H9 (cell line): ENCODE data around the gene GPC1. TPM values are rescaled to one million over a fixed set of nuclear protein-coding genes. Genes with fewer than 3 reads are reported as not detected.

Source experiments
- DNase-seq: peaks from one replicate; pipeline ENCODE4 v3.0.0-alpha.2; 2017
- H2AFZ ChIP-seq: one replicate; pipeline ENCODE4 v1.6.1; 2013; ENCODE audit warnings: mild to moderate bottlenecking, low read length, control low read depth, moderate library complexity
- H2AK5ac ChIP-seq: 2 replicates; pipeline ENCODE4 v1.6.1; 2013; ENCODE audit warnings: low read length, control low read depth, mixed read lengths; ENCODE audit not compliant: insufficient read length
- H2BK120ac ChIP-seq: one replicate; pipeline ENCODE4 v1.6.1; 2013; ENCODE audit warnings: low read depth, mild to moderate bottlenecking, low read length, control low read depth, inconsistent platforms; ENCODE audit not compliant: poor library complexity, severe bottlenecking
- H2BK12ac ChIP-seq: 2 replicates; pipeline ENCODE4 v1.6.1; 2013; ENCODE audit warnings: low read length, control low read depth, mixed read lengths, low read depth; ENCODE audit not compliant: insufficient read length
- H2BK15ac ChIP-seq: 2 replicates; pipeline ENCODE4 v1.6.1; 2013; ENCODE audit warnings: low read depth, low read length, control low read depth
- H2BK20ac ChIP-seq: one replicate; pipeline ENCODE4 v1.6.1; 2013; ENCODE audit warnings: low read depth, mild to moderate bottlenecking, low read length, control low read depth, inconsistent platforms; ENCODE audit not compliant: poor library complexity, severe bottlenecking
- H2BK5ac ChIP-seq: 2 replicates; pipeline ENCODE4 v1.6.1; 2013; ENCODE audit warnings: low read length, control low read depth, mixed read lengths; ENCODE audit not compliant: insufficient read length
- H3K14ac ChIP-seq: 2 replicates; pipeline ENCODE4 v1.6.1; 2013; ENCODE audit warnings: low read length, control low read depth; ENCODE audit not compliant: insufficient read depth
- H3K18ac ChIP-seq: 2 replicates; pipeline ENCODE4 v1.6.1; 2013; ENCODE audit warnings: low read depth, mild to moderate bottlenecking, mixed read lengths, low read length, control low read depth; ENCODE audit not compliant: insufficient read length
- H3K23ac ChIP-seq: 2 replicates; pipeline ENCODE4 v1.6.1; 2013; ENCODE audit warnings: low read length, control low read depth, mixed read lengths, low read depth; ENCODE audit not compliant: insufficient read length
- H3K23me2 ChIP-seq: 2 replicates; pipeline ENCODE4 v1.6.1; 2013; ENCODE audit warnings: low read depth, mild to moderate bottlenecking, mixed read lengths, low read length, control low read depth; ENCODE audit not compliant: insufficient read length, poor library complexity, severe bottlenecking
- H3K27ac ChIP-seq: 2 replicates; pipeline ENCODE4 v1.5.1; 2013; ENCODE audit warnings: low read length, control low read depth, mixed read lengths, low read depth; ENCODE audit not compliant: insufficient read length
- H3K27me3 ChIP-seq: 2 replicates; pipeline ENCODE4 v1.6.1; 2013; ENCODE audit warnings: low read length, control low read depth, inconsistent platforms; ENCODE audit not compliant: insufficient read depth
- H3K4ac ChIP-seq: 2 replicates; pipeline ENCODE4 v1.6.1; 2013; ENCODE audit warnings: low read depth, mild to moderate bottlenecking, control low read depth, inconsistent platforms, low read length, moderate library complexity
- H3K4me1 ChIP-seq: 2 replicates; pipeline ENCODE4 v1.6.1; 2013; ENCODE audit warnings: low read length, control low read depth, inconsistent platforms; ENCODE audit not compliant: insufficient read depth
- H3K4me2 ChIP-seq: 2 replicates; pipeline ENCODE4 v1.6.1; 2013; ENCODE audit warnings: low read length, control low read depth, mixed read lengths; ENCODE audit not compliant: insufficient read length, insufficient read depth
- H3K56ac ChIP-seq: 2 replicates; pipeline ENCODE4 v1.6.1; 2013; ENCODE audit warnings: low read depth, mild to moderate bottlenecking, mixed read lengths, low read length, control low read depth; ENCODE audit not compliant: insufficient read length
- H3K79me1 ChIP-seq: 2 replicates; pipeline ENCODE4 v1.6.1; 2013; ENCODE audit warnings: low read depth, mild to moderate bottlenecking, moderate library complexity, low read length, control low read depth, inconsistent platforms; ENCODE audit not compliant: insufficient read depth, poor library complexity, severe bottlenecking
- H3K79me2 ChIP-seq: 2 replicates; pipeline ENCODE4 v1.6.1; 2013; ENCODE audit warnings: low read length, control low read depth, inconsistent platforms; ENCODE audit not compliant: insufficient read depth
- H3K9ac ChIP-seq: 2 replicates; pipeline ENCODE4 v1.6.1; 2013; ENCODE audit warnings: low read length, control low read depth, mixed read lengths; ENCODE audit not compliant: insufficient read length; ENCODE audit errors: extremely low read depth
- H3K9me3 ChIP-seq: one replicate; pipeline ENCODE4 v1.6.1; 2013; ENCODE audit warnings: low read depth, low read length, inconsistent platforms; ENCODE audit not compliant: control insufficient read depth
- H3T11ph ChIP-seq: one replicate; pipeline ENCODE4 v1.6.1; 2013; ENCODE audit warnings: mild to moderate bottlenecking, low read length, control low read depth, inconsistent platforms
- H4K20me1 ChIP-seq: one replicate; pipeline ENCODE4 v1.6.1; 2013; ENCODE audit not compliant: control insufficient read depth, insufficient read length, insufficient read depth
- H4K5ac ChIP-seq: 2 replicates; pipeline ENCODE4 v1.6.1; 2013; ENCODE audit warnings: low read depth, mild to moderate bottlenecking, mixed read lengths, low read length, control low read depth; ENCODE audit not compliant: insufficient read length
- H4K8ac ChIP-seq: replicated peaks from 2 replicates; pipeline ENCODE4 v1.6.1; 2013; ENCODE audit warnings: low read length, control low read depth, mixed read lengths, low read depth; ENCODE audit not compliant: insufficient read length
- H4K91ac ChIP-seq: 2 replicates; pipeline ENCODE4 v1.6.1; 2013; ENCODE audit warnings: low read depth, mild to moderate bottlenecking, moderate library complexity, mixed read lengths, low read length, control low read depth; ENCODE audit not compliant: insufficient read length
- H3K27ac Mint-ChIP-seq, 3 experiments: 2 replicates in 2 of 3; 3 replicates in 1 of 3; pipeline ENCODE4 v1.8.0; 2020 to 2021; ENCODE audit warnings: mixed read lengths in 3 of 3, mild to moderate bottlenecking in 1 of 3, moderate library complexity in 1 of 3
- H3K27me3 Mint-ChIP-seq: 2 replicates; pipeline ENCODE4 v1.8.0; 2021; ENCODE audit warnings: low read depth, mild to moderate bottlenecking, moderate library complexity, mixed read lengths
- H3K36me3 Mint-ChIP-seq, 3 experiments: 2 replicates in 2 of 3; 3 replicates in 1 of 3; pipeline ENCODE4 v1.8.0; 2020 to 2021; ENCODE audit warnings: low read depth in 3 of 3, mixed read lengths in 3 of 3; ENCODE audit not compliant: insufficient read depth in 1 of 3
- H3K4me1 Mint-ChIP-seq, 2 experiments: 2 replicates each; pipeline ENCODE4 v1.8.0; 2020; ENCODE audit warnings: mixed read lengths in 2 of 2
- H3K4me3 Mint-ChIP-seq, 2 experiments: 2 replicates in 1 of 2; 3 replicates in 1 of 2; pipeline ENCODE4 v1.8.0; 2020 to 2021; ENCODE audit warnings: mild to moderate bottlenecking in 2 of 2, mixed read lengths in 2 of 2, moderate library complexity in 1 of 2
- H3K9me3 Mint-ChIP-seq, 2 experiments: 2 replicates in 1 of 2; 3 replicates in 1 of 2; pipeline ENCODE4 v1.8.0; 2020; ENCODE audit warnings: mild to moderate bottlenecking in 2 of 2, mixed read lengths in 2 of 2, moderate library complexity in 1 of 2
- WGBS: extraction: QIAGEN DNeasy Blood & Tissue Kit; methylation state at CpG from one replicate; pipeline ENCODE4 v1.1.7; 2013; ENCODE audit warnings: missing lambda C conversion rate, low lambda C conversion rate, mixed read lengths; ENCODE audit not compliant: insufficient read length; ENCODE audit errors: extremely low coverage; 5-methylcytosine and 5-hydroxymethylcytosine counted together
- total RNA-seq: library from RNA; stranded (reverse); gene quantifications from 2 replicates; pipeline ENCODE4 v1.2.1, GENCODE V29; 2021
- TF ChIP-seq, protein P1 (sequence below): fragments of 200-600 bp; sonication (generic); conservative IDR thresholded peaks from 3 replicates; pipeline ENCODE4 v1.8.0; 2021; ENCODE audit warnings: antibody characterized with exemption, mild to moderate bottlenecking

Gene GPC1
- total RNA-seq, 1 experiment from 2014 or later = 39.4 TPM

DNA sequence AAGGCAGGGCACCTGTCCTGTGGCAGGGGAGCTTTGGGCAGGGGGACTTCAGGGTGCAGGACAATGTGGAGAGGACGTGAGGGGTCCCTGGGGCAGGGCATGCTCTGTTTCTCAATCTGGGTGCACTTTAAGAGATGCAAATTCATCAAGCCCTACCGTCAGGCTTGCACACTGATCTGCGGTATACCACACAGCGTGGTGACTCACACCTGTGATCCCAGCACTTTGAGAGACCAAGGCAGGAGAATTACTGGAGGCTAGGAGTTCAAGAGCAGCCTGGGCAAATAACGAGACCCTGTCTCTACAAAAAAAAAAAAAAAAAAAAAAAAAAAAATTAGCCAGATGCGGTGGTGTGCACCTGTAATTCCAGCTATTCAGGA, 10.2 kb upstream of the GPC1 start:
- no peak overlapping the region for H2BK12ac ChIP-seq
- H4K5ac ChIP-seq = no peak overlapping the region
- no peak overlapping the region for H3K18ac ChIP-seq
- no CpG with 5 or more reads among the region's 6 CpGs for WGBS
- H3K56ac ChIP-seq = no peak overlapping the region
- no peaks in the 10 kb centered on the region for H4K20me1 ChIP-seq
- peaks cover 2% of the 10 kb centered on the region for H3K9me3 ChIP-seq
- no peaks in the 10 kb centered on the region for H3K79me2 ChIP-seq
- no peak overlapping the region for H2BK5ac ChIP-seq
- H3K27ac ChIP-seq = no peak overlapping the region
- peaks cover 40% of the 10 kb centered on the region for H3K27me3 Mint-ChIP-seq
- H3K27me3 ChIP-seq = no peaks in the 10 kb centered on the region
- TF ChIP-seq, protein P1, sequence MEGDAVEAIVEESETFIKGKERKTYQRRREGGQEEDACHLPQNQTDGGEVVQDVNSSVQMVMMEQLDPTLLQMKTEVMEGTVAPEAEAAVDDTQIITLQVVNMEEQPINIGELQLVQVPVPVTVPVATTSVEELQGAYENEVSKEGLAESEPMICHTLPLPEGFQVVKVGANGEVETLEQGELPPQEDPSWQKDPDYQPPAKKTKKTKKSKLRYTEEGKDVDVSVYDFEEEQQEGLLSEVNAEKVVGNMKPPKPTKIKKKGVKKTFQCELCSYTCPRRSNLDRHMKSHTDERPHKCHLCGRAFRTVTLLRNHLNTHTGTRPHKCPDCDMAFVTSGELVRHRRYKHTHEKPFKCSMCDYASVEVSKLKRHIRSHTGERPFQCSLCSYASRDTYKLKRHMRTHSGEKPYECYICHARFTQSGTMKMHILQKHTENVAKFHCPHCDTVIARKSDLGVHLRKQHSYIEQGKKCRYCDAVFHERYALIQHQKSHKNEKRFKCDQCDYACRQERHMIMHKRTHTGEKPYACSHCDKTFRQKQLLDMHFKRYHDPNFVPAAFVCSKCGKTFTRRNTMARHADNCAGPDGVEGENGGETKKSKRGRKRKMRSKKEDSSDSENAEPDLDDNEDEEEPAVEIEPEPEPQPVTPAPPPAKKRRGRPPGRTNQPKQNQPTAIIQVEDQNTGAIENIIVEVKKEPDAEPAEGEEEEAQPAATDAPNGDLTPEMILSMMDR = no peak
- no peak overlapping the region for H3K27ac Mint-ChIP-seq
- H3K23me2 ChIP-seq = no peaks in the 10 kb centered on the region
- H3K36me3 Mint-ChIP-seq = peaks cover 0 to 5% (median 2%) of the 10 kb centered on the region in 3 experiments; a peak in 3 of 7 replicates
- H2AFZ ChIP-seq = no peak overlapping the region
- H2BK120ac ChIP-seq = no peak overlapping the region
- no peak overlapping the region for H3K4me2 ChIP-seq
- no peak overlapping the region for H2BK20ac ChIP-seq
- DNase-seq = no peak
- no peak overlapping the region for H3K4ac ChIP-seq
- peaks cover 5 to 9% of the 10 kb centered on the region in 2 experiments for H3K4me1 Mint-ChIP-seq
- no peak overlapping the region for H3T11ph ChIP-seq
- H3K23ac ChIP-seq = no peak overlapping the region
- no peak overlapping the region for H3K9ac ChIP-seq
- H3K4me3 Mint-ChIP-seq = no peak overlapping the region
- H2BK15ac ChIP-seq = no peak overlapping the region
- H4K8ac ChIP-seq = no peak overlapping the region
- H3K4me1 ChIP-seq = no peaks in the 10 kb centered on the region
- no peak overlapping the region for H4K91ac ChIP-seq
- no peak overlapping the region for H3K14ac ChIP-seq
- H3K79me1 ChIP-seq = no peaks in the 10 kb centered on the region
- no peak overlapping the region for H2AK5ac ChIP-seq
- H3K9me3 Mint-ChIP-seq = peaks cover 35 to 40% of the 10 kb centered on the region in 2 experiments
